ENCODE results near the gene UBXN1. TPM values are rescaled to one million over a fixed set of nuclear protein-coding genes. Genes with fewer than 3 reads are reported as not detected.

Gene UBXN1
- total and polyA plus RNA-seq, 10 of the 15 experiments (the other 5 are each of a cell fraction or from before 2014, with no cell fraction given) = 7.0 to 173 (median 106) TPM

DNA sequence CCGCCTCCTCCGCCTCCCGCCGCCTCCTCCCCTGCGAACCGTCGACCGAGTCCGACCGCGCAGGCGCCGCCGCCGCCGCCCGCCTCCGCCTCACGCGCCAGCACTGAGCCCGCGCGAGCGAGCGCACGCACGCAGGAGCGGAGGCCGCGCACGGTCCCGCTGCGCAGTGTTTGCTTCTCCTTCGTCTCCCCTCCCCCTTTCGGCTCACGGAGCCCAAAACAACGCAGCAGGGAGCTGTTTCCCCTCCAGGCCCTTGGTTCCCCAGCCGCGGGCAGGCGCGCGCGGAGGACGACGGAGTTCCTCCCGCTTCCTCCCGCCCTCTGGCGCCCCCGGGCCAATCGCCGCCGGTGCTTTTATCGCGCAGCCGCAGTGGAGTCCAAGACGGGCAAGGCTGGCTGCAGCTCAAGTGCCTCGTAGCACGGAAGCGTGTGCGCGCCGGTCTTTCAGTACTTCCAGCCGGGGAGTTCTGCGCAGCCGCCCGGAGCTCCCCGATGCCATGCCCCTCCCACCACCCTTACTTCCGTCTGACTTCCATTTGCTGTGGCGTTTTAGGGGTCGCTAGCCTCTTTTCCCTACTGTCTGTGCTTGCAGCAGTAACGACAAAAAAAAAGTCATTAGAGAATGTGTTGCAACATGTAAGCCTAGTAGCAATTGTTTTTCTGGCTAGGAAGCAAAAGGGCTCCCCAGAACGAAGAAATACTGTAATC lies 48.4 kb upstream of the UBXN1 start, which contains the start of gene HNRNPUL2 (continued):
- TF ChIP-seq, protein P1, sequence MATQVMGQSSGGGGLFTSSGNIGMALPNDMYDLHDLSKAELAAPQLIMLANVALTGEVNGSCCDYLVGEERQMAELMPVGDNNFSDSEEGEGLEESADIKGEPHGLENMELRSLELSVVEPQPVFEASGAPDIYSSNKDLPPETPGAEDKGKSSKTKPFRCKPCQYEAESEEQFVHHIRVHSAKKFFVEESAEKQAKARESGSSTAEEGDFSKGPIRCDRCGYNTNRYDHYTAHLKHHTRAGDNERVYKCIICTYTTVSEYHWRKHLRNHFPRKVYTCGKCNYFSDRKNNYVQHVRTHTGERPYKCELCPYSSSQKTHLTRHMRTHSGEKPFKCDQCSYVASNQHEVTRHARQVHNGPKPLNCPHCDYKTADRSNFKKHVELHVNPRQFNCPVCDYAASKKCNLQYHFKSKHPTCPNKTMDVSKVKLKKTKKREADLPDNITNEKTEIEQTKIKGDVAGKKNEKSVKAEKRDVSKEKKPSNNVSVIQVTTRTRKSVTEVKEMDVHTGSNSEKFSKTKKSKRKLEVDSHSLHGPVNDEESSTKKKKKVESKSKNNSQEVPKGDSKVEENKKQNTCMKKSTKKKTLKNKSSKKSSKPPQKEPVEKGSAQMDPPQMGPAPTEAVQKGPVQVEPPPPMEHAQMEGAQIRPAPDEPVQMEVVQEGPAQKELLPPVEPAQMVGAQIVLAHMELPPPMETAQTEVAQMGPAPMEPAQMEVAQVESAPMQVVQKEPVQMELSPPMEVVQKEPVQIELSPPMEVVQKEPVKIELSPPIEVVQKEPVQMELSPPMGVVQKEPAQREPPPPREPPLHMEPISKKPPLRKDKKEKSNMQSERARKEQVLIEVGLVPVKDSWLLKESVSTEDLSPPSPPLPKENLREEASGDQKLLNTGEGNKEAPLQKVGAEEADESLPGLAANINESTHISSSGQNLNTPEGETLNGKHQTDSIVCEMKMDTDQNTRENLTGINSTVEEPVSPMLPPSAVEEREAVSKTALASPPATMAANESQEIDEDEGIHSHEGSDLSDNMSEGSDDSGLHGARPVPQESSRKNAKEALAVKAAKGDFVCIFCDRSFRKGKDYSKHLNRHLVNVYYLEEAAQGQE (IDR thresholded peaks at IDR 0.05; ENCODE audit: low read depth, low read length) = no peak
- TF ChIP-seq TARDBP (IDR thresholded peaks at IDR 0.05; ENCODE audit: borderline replicate concordance) (no peak), IKZF1 (conservative IDR thresholded peaks at IDR 0.05) (peak; percentile 93), ESRRA (IDR thresholded peaks at IDR 0.05; ENCODE audit: low read length) (no peak), FOS (IDR thresholded peaks at IDR 0.05; ENCODE audit: borderline replicate concordance, extremely low read depth, insufficient read length) (no peak), BMI1 (IDR thresholded peaks at IDR 0.05; ENCODE audit: borderline replicate concordance) (no peak), ZZZ3 (IDR thresholded peaks at IDR 0.05; ENCODE audit: control insufficient read depth, insufficient read length, low read depth) (no peak), NFXL1 (IDR thresholded peaks at IDR 0.05; ENCODE audit: borderline replicate concordance) (no peak), STAT3 (IDR thresholded peaks at IDR 0.05; ENCODE audit: low read depth, low read length) (no peak), POLR2A (IDR thresholded peaks at IDR 0.05; ENCODE audit: low read depth, low read length) (peak; percentile 96), TCF3 (IDR thresholded peaks at IDR 0.05; ENCODE audit: borderline replicate concordance, insufficient read depth, low read depth, low read length) (no peak; the same call in 1 of the 2 replicates), MYC (IDR thresholded peaks at IDR 0.05; ENCODE audit: insufficient read depth, insufficient read length, insufficient replicate concordance, low read length, severe bottlenecking) (peak; percentile 83), PML (IDR thresholded peaks at IDR 0.05; ENCODE audit: low read length) (peak; percentile 96), POLR2AphosphoS2 (IDR thresholded peaks at IDR 0.05; ENCODE audit: low read depth, low read length) (peak; percentile 93), BCL11A (IDR thresholded peaks at IDR 0.05; ENCODE audit: low read depth, low read length) (no peak), RCOR1 (conservative IDR thresholded peaks at IDR 0.05; ENCODE audit: low read depth, low read length) (no peak; the same call in 1 of the 2 replicates)
- TF ChIP-seq, protein P2, sequence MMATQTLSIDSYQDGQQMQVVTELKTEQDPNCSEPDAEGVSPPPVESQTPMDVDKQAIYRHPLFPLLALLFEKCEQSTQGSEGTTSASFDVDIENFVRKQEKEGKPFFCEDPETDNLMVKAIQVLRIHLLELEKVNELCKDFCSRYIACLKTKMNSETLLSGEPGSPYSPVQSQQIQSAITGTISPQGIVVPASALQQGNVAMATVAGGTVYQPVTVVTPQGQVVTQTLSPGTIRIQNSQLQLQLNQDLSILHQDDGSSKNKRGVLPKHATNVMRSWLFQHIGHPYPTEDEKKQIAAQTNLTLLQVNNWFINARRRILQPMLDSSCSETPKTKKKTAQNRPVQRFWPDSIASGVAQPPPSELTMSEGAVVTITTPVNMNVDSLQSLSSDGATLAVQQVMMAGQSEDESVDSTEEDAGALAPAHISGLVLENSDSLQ (IDR thresholded peaks at IDR 0.05) = peak; percentile 70
- TF ChIP-seq, protein P3, sequence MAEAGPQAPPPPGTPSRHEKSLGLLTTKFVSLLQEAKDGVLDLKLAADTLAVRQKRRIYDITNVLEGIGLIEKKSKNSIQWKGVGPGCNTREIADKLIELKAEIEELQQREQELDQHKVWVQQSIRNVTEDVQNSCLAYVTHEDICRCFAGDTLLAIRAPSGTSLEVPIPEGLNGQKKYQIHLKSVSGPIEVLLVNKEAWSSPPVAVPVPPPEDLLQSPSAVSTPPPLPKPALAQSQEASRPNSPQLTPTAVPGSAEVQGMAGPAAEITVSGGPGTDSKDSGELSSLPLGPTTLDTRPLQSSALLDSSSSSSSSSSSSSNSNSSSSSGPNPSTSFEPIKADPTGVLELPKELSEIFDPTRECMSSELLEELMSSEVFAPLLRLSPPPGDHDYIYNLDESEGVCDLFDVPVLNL (IDR thresholded peaks at IDR 0.05; ENCODE audit: low read depth, low read length) = peak; percentile 69; the same call in 1 of the 2 replicates
- TF ChIP-seq, protein P4, sequence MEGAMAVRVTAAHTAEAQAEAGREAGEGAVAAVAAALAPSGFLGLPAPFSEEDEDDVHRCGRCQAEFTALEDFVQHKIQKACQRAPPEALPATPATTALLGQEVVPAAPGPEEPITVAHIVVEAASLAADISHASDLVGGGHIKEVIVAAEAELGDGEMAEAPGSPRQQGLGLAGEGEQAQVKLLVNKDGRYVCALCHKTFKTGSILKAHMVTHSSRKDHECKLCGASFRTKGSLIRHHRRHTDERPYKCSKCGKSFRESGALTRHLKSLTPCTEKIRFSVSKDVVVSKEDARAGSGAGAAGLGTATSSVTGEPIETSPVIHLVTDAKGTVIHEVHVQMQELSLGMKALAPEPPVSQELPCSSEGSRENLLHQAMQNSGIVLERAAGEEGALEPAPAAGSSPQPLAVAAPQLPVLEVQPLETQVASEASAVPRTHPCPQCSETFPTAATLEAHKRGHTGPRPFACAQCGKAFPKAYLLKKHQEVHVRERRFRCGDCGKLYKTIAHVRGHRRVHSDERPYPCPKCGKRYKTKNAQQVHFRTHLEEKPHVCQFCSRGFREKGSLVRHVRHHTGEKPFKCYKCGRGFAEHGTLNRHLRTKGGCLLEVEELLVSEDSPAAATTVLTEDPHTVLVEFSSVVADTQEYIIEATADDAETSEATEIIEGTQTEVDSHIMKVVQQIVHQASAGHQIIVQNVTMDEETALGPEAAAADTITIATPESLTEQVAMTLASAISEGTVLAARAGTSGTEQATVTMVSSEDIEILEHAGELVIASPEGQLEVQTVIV (IDR thresholded peaks at IDR 0.05; ENCODE audit: borderline replicate concordance, partially characterized antibody) = peak; percentile 50
- TF ChIP-seq, protein P5, sequence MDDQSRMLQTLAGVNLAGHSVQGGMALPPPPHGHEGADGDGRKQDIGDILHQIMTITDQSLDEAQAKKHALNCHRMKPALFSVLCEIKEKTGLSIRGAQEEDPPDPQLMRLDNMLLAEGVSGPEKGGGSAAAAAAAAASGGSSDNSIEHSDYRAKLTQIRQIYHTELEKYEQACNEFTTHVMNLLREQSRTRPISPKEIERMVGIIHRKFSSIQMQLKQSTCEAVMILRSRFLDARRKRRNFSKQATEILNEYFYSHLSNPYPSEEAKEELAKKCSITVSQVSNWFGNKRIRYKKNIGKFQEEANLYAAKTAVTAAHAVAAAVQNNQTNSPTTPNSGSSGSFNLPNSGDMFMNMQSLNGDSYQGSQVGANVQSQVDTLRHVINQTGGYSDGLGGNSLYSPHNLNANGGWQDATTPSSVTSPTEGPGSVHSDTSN (IDR thresholded peaks at IDR 0.05; ENCODE audit: insufficient replicate concordance, low read depth, low read length) = no peak
